Neural crest cell (in vitro differentiated cells): ENCODE results near the gene NUAK1. TPM values are rescaled to one million over a fixed set of nuclear protein-coding genes. Genes with fewer than 3 reads are reported as not detected.

Experiments
- DNase-seq: peaks from one replicate; pipeline ENCODE4 v3.0.0; 2021; ENCODE audit warnings: low read depth, mixed read lengths, low spot score
- H3K27ac Mint-ChIP-seq: one replicate; pipeline ENCODE4 v1.8.0; 2021; ENCODE audit warnings: mild to moderate bottlenecking, mixed read lengths; ENCODE audit not compliant: unreplicated experiment
- H3K27me3 Mint-ChIP-seq: 2 replicates; pipeline ENCODE4 v1.8.0; 2021; ENCODE audit warnings: low read depth, mild to moderate bottlenecking, mixed read lengths
- H3K36me3 Mint-ChIP-seq: 2 replicates; pipeline ENCODE4 v1.8.0; 2021; ENCODE audit warnings: low read depth, mild to moderate bottlenecking, mixed read lengths
- H3K4me1 Mint-ChIP-seq: 2 replicates; pipeline ENCODE4 v1.8.0; 2021; ENCODE audit warnings: mixed read lengths
- H3K4me3 Mint-ChIP-seq: one replicate; pipeline ENCODE4 v1.8.0; 2021; ENCODE audit warnings: mild to moderate bottlenecking, mixed read lengths
- H3K9me3 Mint-ChIP-seq: 2 replicates; pipeline ENCODE4 v1.8.0; 2021; ENCODE audit warnings: mixed read lengths
- total RNA-seq: library from RNA; stranded (reverse); gene quantifications from 2 replicates; pipeline ENCODE4 v1.2.1, GENCODE V29; 2021
- TF ChIP-seq, protein P1 (sequence below): fragments of 200-600 bp; sonication (generic); conservative IDR thresholded peaks from 2 replicates; pipeline ENCODE4 v1.5.0; 2021; ENCODE audit warnings: antibody characterized with exemption, mild to moderate bottlenecking

NUAK1 gene
- total RNA-seq, 1 donor from 2014 or later, result 35.6 TPM

DNA sequence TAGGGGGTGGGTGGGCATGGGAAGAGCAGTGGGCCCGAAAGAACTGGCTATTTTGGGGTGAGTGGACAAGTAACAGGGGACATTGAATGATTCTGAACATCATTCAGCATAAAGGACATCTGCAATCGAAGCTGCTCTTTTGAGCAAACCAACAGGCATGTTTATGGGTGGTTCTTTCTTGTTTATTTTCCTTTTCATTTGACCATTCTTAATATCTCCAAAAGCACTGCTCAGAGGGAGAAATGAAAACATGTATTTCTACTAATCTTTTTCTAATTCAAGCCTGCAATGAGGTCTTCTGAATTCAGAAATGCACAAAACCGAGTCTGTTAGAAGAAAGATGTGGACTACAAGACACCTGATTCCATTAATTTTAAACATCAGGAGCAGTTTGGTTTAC is 54.0 kb downstream of the NUAK1 start:
- TF ChIP-seq, protein P1, sequence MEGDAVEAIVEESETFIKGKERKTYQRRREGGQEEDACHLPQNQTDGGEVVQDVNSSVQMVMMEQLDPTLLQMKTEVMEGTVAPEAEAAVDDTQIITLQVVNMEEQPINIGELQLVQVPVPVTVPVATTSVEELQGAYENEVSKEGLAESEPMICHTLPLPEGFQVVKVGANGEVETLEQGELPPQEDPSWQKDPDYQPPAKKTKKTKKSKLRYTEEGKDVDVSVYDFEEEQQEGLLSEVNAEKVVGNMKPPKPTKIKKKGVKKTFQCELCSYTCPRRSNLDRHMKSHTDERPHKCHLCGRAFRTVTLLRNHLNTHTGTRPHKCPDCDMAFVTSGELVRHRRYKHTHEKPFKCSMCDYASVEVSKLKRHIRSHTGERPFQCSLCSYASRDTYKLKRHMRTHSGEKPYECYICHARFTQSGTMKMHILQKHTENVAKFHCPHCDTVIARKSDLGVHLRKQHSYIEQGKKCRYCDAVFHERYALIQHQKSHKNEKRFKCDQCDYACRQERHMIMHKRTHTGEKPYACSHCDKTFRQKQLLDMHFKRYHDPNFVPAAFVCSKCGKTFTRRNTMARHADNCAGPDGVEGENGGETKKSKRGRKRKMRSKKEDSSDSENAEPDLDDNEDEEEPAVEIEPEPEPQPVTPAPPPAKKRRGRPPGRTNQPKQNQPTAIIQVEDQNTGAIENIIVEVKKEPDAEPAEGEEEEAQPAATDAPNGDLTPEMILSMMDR, result no peak
- Mint-ChIP-seq H3K4me3 (peak overlapping the region; percentile 2), H3K27ac (no peak overlapping the region)

DNA sequence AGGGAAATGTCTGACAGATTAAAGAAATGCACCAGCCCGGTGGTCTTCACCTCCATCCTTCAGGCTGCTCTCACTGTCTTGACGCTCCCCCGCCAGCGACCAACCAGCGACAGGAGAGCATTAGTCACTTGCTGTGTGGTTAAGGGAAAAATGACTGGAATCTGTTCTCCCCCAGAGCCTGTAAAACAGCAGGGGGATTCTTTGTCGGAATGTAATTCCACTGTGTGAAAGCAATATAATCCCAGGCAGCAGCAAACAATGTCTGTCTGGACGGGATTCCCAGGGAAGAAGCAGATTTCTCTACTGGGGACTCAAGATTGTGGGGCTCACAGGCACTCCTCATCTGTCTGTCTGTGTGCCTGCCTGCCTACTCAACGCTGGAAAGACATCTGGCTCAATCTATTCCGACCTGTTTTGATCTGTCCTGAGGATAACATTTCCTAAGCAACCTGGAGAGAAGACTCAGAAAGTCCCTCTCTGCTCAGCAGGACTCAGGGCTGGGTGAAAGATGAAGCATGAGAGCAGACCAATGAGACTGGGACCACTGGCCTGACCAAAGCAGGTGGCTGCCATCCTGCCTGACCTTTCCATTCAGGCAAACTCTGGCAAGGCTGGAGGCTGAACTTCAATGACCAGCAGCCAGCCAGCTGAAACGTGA is 54.6 kb downstream of the NUAK1 start:
- Mint-ChIP-seq H3K27me3 (no peaks in the 10 kb centered on the region), H3K36me3 (peaks cover 26% of the 10 kb centered on the region), H3K4me1 (peaks cover 80% of the 10 kb centered on the region), H3K9me3 (no peaks in the 10 kb centered on the region), H3K4me3 (peak overlapping the region; percentile 56), H3K27ac (peak overlapping the region; percentile 92)
- TF ChIP-seq, protein P1, result no peak
- peak; percentile 16 for DNase-seq

More for the DNA sequence above, 54.0 kb downstream of the NUAK1 start:
- Mint-ChIP-seq H3K27me3 (no peaks in the 10 kb centered on the region), H3K36me3 (peaks cover 25% of the 10 kb centered on the region), H3K9me3 (no peaks in the 10 kb centered on the region), H3K4me1 (peaks cover 75% of the 10 kb centered on the region)
- DNase-seq, result no peak

DNA sequence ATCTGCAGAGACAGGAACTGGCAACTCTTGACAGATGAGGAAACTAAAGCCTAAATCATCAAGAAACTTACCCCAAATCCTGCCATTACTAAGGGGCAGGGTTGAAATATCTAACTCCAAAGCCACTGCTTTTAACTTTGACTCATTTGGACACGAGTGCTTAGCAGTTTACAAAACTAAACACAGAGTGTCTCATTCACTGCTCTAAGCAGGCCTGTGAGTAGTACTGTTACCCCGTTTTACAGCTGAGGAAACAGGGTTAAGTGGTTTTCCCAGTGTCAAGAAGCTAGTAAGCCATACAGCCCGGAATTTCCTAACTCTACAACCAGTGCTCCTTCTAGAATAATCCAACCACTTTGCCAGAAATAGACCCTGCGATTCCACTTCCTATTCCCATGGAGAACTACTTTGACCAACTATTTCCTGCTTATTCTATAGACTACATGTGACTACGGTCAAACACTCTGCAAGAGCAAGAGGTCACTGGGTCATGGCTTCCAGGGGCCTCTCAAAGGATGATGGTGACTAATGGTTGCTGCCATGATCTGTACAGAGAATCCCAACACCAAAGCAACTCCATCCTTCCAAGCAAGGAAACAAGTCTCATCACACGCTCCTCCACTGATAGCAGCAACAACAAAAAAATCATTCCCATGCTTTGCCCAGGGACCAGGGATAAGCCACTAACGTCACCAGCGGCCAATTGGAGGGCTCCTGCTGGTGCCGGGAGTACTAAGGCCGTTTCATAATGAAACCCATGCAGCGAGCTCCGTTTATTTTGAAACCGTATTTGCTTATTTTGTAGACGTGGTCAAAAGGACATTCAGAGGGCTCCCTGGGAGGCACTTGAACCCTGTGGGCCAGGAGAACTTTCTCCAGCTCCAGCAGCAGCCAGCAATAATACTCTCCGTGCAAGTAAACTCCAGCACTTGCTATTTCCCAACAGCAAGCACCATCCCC is 56.3 kb downstream of the NUAK1 start:
- Mint-ChIP-seq H3K27ac (peak overlapping the region; percentile 15), H3K9me3 (no peaks in the 10 kb centered on the region), H3K4me3 (peak overlapping the region; percentile 34), H3K4me1 (peaks cover 87% of the 10 kb centered on the region), H3K27me3 (no peaks in the 10 kb centered on the region), H3K36me3 (peaks cover 27% of the 10 kb centered on the region)
- TF ChIP-seq, protein P1, result no peak
- no peak for DNase-seq

DNA sequence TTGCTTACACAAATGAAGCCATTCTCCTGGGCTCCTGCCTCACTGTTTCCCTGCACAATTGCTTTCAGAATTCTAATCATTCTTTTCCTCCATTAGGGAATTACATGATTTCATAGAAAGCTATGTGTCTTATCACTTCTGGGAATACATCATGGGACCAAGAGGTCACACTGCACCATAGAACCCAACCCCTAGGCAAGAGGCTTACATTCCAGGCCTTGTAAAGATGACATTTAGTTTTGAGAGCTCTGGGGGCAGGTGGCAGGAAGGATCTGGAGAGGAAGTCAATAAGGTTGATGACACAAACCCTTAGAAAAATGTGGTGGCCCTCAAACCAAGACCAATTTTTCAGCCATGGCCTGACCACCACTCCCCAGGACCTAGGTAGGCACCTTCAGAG is 57.1 kb downstream of the NUAK1 start:
- H3K4me1 Mint-ChIP-seq, result peaks cover 88% of the 10 kb centered on the region
- peak overlapping the region; percentile 23 for H3K27ac Mint-ChIP-seq

DNA sequence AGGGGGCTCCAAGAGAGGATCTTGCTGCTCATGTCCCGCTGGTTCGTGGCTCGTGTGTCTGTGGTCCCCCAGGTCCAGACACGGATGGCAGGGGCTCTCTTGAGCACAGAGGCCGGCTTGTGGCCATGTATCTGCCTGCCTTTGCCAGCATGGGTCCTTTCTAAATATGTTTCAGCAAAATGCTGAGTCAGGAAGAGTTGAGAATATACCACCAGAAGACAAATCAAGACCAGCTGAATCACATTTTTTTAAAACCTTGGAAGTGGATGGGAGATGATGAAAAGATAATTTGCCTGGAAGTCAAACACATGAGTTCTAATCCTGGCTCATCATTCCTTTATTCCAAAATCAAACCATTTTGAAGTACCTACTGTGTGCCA is 58.0 kb downstream of the NUAK1 start:
- peak overlapping the region; percentile 13 for H3K27ac Mint-ChIP-seq
- H3K4me3 Mint-ChIP-seq, result peak overlapping the region; percentile 66
- no peaks in the 10 kb centered on the region for H3K9me3 Mint-ChIP-seq
- H3K27me3 Mint-ChIP-seq, result no peaks in the 10 kb centered on the region
- TF ChIP-seq, protein P1, result no peak
- no peak for DNase-seq
- peaks cover 28% of the 10 kb centered on the region for H3K36me3 Mint-ChIP-seq
- peaks cover 89% of the 10 kb centered on the region for H3K4me1 Mint-ChIP-seq

More for the DNA sequence above, 57.1 kb downstream of the NUAK1 start:
- Mint-ChIP-seq H3K9me3 (no peaks in the 10 kb centered on the region), H3K27me3 (no peaks in the 10 kb centered on the region), H3K36me3 (peaks cover 30% of the 10 kb centered on the region), H3K4me3 (no peak overlapping the region)
- TF ChIP-seq, protein P1, result no peak
- no peak for DNase-seq
